A549 (cell line): Measurements from ENCODE around the gene CSRP2. TPM values are rescaled to one million over a fixed set of nuclear protein-coding genes. Genes with fewer than 3 reads are reported as not detected.

Experiments
- ATAC-seq, 2 experiments: fragments of 200-7000 bp in 1 of 2; fragments of >200 bp in 1 of 2; cut with Nextera tagmentation in 1 of 2; cut with Tn5 transposase in 1 of 2; 3 replicates each; pipeline versions ENCODE4 v1.8.0 to v1.9.1; 2018 to 2020; ENCODE audit warnings: mild to moderate bottlenecking in 1 of 2, moderate library complexity in 1 of 2
- CTCF ChIA-PET: fragments of 300-600 bp; sonication (Branson Sonifier 250); formaldehyde crosslinking; extraction: SDS; loops from one replicate; lab custom pipeline; 2021; ENCODE audit warnings: antibody characterized with exemption, inconsistent platforms; lab: Yijun Ruan, JAX
- POLR2A ChIA-PET: fragments of 350-600 bp; formaldehyde crosslinking; extraction: SDS; loops from one replicate; lab custom pipeline; 2021; ENCODE audit warnings: antibody characterized with exemption, inconsistent platforms; lab: Yijun Ruan, JAX
- DNase-seq, 2 experiments: peaks; one replicate each; pipeline versions ENCODE4 v3.0.0 to v3.0.0-alpha.2; 2011 to 2016; ENCODE audit warnings: low read depth in 1 of 2, low spot score in 1 of 2
- FAIRE-seq: peaks from 2 replicates; lab custom pipeline; 2011; peaks lifted over from hg19 to GRCh38; lab: Jason Lieb, UNC
- H3K27ac ChIP-seq, 2 experiments: fragments of >200 bp; sonication (Bioruptor Twin); formaldehyde crosslinking; 3 replicates each; pipeline ENCODE4 v1.5.1; 2016 to 2017
- H3K4me1 ChIP-seq: fragments of >200 bp; sonication (Bioruptor Twin); formaldehyde crosslinking; 3 replicates; pipeline ENCODE4 v1.6.1; 2016
- H3K4me2 ChIP-seq: fragments of >200 bp; sonication (Bioruptor Twin); formaldehyde crosslinking; 3 replicates; pipeline ENCODE4 v1.6.1; 2016
- H3K4me3 ChIP-seq: fragments of >200 bp; sonication (Bioruptor Twin); formaldehyde crosslinking; 3 replicates; pipeline ENCODE4 v1.5.1; 2016
- H3K9me3 ChIP-seq: fragments of >200 bp; sonication (Bioruptor Twin); formaldehyde crosslinking; 3 replicates; pipeline ENCODE4 v1.6.1; 2016
- BCL3 ChIP-seq: fragments of >200 bp; sonication (Bioruptor Twin); formaldehyde crosslinking; IDR thresholded peaks from 3 replicates; pipeline ENCODE4 v1.6.1; 2016
- EHF ChIP-seq: fragments of 250-450 bp; sonication (Bioruptor Pico); IDR thresholded peaks from 2 replicates; pipeline ENCODE4 v1.5.0; 2020; ENCODE audit warnings: mild to moderate bottlenecking
- ESRRA ChIP-seq: fragments of 150-350 bp; IDR thresholded peaks from 2 replicates; pipeline ENCODE4 v1.6.1; 2014; ENCODE audit warnings: mild to moderate bottlenecking, low read length, borderline replicate concordance
- HMGXB4 ChIP-seq: fragments of 250-450 bp; sonication (Bioruptor Pico); IDR thresholded peaks from 2 replicates; pipeline ENCODE4 v1.5.0; 2021; ENCODE audit warnings: mild to moderate bottlenecking, moderate library complexity, borderline replicate concordance
- HOXA7 ChIP-seq: fragments of 250-450 bp; sonication (Bioruptor Pico); IDR thresholded peaks from 2 replicates; pipeline ENCODE4 v1.5.0; 2020; ENCODE audit warnings: mild to moderate bottlenecking, moderate library complexity
- HOXB5 ChIP-seq: fragments of 250-450 bp; sonication (Bioruptor Pico); IDR thresholded peaks from 2 replicates; pipeline ENCODE4 v1.5.0; 2020; ENCODE audit warnings: mild to moderate bottlenecking, moderate library complexity
- JUN ChIP-seq, 2 experiments: fragments of >200 bp; sonication (Bioruptor Twin); formaldehyde crosslinking; IDR thresholded peaks; 2 replicates in 1 of 2; 3 replicates in 1 of 2; pipeline ENCODE4 v1.6.1; 2016 to 2017
- MAFK ChIP-seq: fragments of 450-650 bp; IDR thresholded peaks from 2 replicates; pipeline ENCODE4 v1.6.1; 2014; ENCODE audit not compliant: partially characterized antibody
- MAZ ChIP-seq: fragments of 150-350 bp; IDR thresholded peaks from 2 replicates; pipeline ENCODE4 v1.6.1; 2014; ENCODE audit warnings: antibody characterized with exemption, low read depth, low read length, borderline replicate concordance
- MYC ChIP-seq: IDR thresholded peaks from 2 replicates; pipeline ENCODE4 v1.6.1; 2012; ENCODE audit warnings: mild to moderate bottlenecking, inconsistent platforms, low read length, improper control_type of control experiment, borderline replicate concordance
- NPAS2 ChIP-seq: fragments of 250-450 bp; sonication (Bioruptor Pico); IDR thresholded peaks from 2 replicates; pipeline ENCODE4 v1.8.0; 2022; ENCODE audit warnings: mild to moderate bottlenecking, moderate library complexity, borderline replicate concordance
- NR3C1 ChIP-seq: fragments of >200 bp; sonication (Bioruptor Twin); formaldehyde crosslinking; IDR thresholded peaks from 3 replicates; pipeline ENCODE4 v1.6.1; 2017
- PHF8 ChIP-seq: fragments of 200-600 bp; sonication (generic); IDR thresholded peaks from 2 replicates; pipeline ENCODE4 v1.6.1; 2016; ENCODE audit warnings: low read depth, mild to moderate bottlenecking, antibody characterized with exemption, moderate library complexity, borderline replicate concordance
- POLR2A ChIP-seq: IDR thresholded peaks from 2 replicates; pipeline ENCODE4 v1.6.1; 2012; ENCODE audit warnings: mild to moderate bottlenecking, low read length
- RAD21 ChIP-seq, 2 experiments: fragments of >200 bp in 1 of 2; sonication (Bioruptor Twin) in 1 of 2; formaldehyde crosslinking in 1 of 2; IDR thresholded peaks in 1 of 2; conservative IDR thresholded peaks in 1 of 2; 2 replicates in 1 of 2; 3 replicates in 1 of 2; pipeline ENCODE4 v1.6.1; 2012 to 2018; ENCODE audit warnings: inconsistent platforms in 1 of 2
- RFX5 ChIP-seq: fragments of 450-650 bp; IDR thresholded peaks from 2 replicates; pipeline ENCODE4 v1.7.1; 2014; ENCODE audit warnings: antibody characterized with exemption, mild to moderate bottlenecking, moderate library complexity
- USF2 ChIP-seq: fragments of 450-650 bp; IDR thresholded peaks from 2 replicates; pipeline ENCODE4 v1.6.1; 2014; ENCODE audit warnings: antibody characterized with exemption
- ZC3H11A ChIP-seq: fragments of 450-650 bp; IDR thresholded peaks from 2 replicates; pipeline ENCODE4 v1.6.1; 2014; ENCODE audit warnings: antibody characterized with exemption, mild to moderate bottlenecking
- ZFP36 ChIP-seq: fragments of 450-650 bp; IDR thresholded peaks from 2 replicates; pipeline ENCODE4 v1.6.1; 2014; ENCODE audit warnings: borderline replicate concordance; ENCODE audit not compliant: partially characterized antibody
- WGBS: methylation state at CpG from one replicate; pipeline ENCODE4 v1.1.6; 2017; ENCODE audit errors: missing lambda C conversion rate; 5-methylcytosine and 5-hydroxymethylcytosine counted together
- polyA plus RNA-seq, 4 experiments: library from polyadenylated mRNA; depleted of rRNA in 3 of 4; stranded (reverse); fragments of >200 nt; fragmentation: RNase III in 1 of 4; extraction: RNeasy Plus Mini Kit Qiagen cat#74134 plus additional on column Dnase treatment in 1 of 4; gene quantifications; 2 replicates in 3 of 4; 3 replicates in 1 of 4; pipeline ENCODE4 v1.2.3, GENCODE V29; 2011 to 2017
- TF ChIP-seq, protein P1 (sequence below): fragments of 250-450 bp; sonication (Bioruptor Pico); IDR thresholded peaks from 2 replicates; pipeline ENCODE4 v1.5.0; 2020; ENCODE audit warnings: low read depth, mild to moderate bottlenecking, moderate library complexity
- TF ChIP-seq, protein P2 (sequence below): fragments of 150-350 bp; IDR thresholded peaks from 2 replicates; pipeline ENCODE4 v1.6.1; 2014; ENCODE audit warnings: low read depth, mild to moderate bottlenecking, low read length

Gene CSRP2
- polyA plus RNA-seq, 2 of the 4 experiments (the other 2 are of a cell fraction), result 19.2 to 23.6 TPM

DNA sequence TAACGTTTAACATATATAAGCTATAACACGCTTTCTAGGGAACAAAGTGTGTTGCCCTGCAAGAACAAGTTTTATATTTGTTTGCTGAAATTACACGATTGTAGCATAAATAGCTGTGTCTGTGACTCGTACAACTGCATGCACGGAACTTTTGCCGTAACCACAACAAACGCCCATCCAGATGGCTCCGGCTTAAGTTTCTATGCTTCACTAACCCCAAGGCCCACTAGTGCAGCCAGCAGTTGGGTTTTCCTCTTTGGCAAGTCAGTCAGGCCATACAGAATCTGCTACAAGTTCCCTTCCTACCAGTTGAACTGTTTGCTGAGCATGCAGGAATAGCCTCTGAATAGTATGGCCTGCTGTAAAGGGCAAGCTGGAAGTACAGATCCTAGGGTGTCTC lies 12.1 kb downstream of the CSRP2 start:
- CTCF ChIA-PET, result interaction anchor here (1.5 to 2.7 kb wide), 2 partner anchors 10 to 144 kb away, joined by 5 to 7 read pairs; no protein-coding TSS in a partner anchor
- ATAC-seq, result no peak
- Histone ChIP-seq H3K9me3 (no peaks in the 10 kb centered on the region), H3K27ac (no peak overlapping the region), H3K4me1 (no peaks in the 10 kb centered on the region), H3K4me2 (no peak overlapping the region), H3K4me3 (no peak overlapping the region)
- 90% methylated on average over 8 of the region's 8 CpGs for WGBS
- POLR2A ChIA-PET, result no interaction called here
- DNase-seq, result no peak
- TF ChIP-seq HMGXB4 (CRISPR knock-in tag), result no peak
- no peak for TF ChIP-seq NR3C1
- peak; percentile 9 for TF ChIP-seq MAFK
- TF ChIP-seq POLR2A, result no peak
- TF ChIP-seq JUN (IDR thresholded peaks at IDR 0.05), result no peak
- FAIRE-seq, result no peak

DNA sequence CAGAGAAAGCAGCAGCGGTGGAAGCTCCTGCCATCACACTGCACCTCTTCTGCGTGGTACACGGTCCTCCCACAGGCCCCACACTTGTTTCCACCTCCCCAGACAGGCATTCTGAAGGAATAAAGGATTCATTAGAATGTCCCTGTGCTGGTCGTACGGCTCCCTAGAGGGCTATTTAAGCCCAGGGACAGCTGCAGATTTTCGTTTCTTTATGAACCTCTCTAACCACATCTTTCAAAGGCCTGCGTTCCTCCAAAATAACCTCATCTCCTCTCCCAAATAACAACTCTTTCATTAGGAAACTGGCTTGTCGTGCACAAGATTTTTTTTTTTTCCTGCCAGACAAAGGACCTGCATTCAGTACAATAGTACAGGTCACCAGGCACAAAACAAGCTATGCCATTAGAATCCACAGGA lies 12.7 kb downstream of the CSRP2 start:
- POLR2A ChIA-PET, result interaction anchor here (0.7 to 0.9 kb wide), 2 partner anchors 12 to 13 kb away, joined by 3 read pairs; partner anchors contain the start of gene CSRP2

DNA sequence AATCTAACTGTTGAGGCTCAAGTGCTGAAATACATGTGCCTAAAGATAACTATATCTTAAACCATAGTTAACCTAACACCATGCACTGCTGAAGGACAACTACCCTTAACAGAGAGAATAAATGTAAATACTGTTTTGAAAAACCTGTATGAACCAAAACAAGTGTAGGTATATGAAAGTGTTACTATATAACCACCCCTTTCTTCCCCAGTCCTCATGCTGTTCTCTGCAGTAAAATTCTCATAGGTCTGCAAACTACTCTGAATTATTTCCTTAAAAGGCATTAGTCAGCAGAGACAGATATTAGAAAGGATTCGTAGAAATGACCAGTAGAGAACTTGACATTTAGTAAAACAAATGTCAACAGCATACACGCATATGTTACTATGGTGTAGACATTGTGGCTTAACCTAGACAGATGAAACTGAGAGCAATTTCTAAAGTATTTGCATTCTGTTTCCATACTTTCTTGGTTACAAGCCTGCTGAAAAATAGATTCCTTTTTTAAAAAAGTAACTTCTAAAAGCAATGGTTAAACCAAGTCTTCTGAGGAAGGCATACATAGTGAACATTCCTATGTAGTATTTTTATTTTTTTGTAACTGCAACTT lies 13.9 kb downstream of the CSRP2 start:
- no peak overlapping the region for H3K27ac ChIP-seq
- no peak overlapping the region for H3K4me2 ChIP-seq
- FAIRE-seq (no peak), DNase-seq (no peak), ATAC-seq (no peak)
- TF ChIP-seq, protein P1, sequence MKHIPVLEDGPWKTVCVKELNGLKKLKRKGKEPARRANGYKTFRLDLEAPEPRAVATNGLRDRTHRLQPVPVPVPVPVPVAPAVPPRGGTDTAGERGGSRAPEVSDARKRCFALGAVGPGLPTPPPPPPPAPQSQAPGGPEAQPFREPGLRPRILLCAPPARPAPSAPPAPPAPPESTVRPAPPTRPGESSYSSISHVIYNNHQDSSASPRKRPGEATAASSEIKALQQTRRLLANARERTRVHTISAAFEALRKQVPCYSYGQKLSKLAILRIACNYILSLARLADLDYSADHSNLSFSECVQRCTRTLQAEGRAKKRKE, result no peak
- TF ChIP-seq HMGXB4 (CRISPR knock-in tag), result no peak
- no peak for TF ChIP-seq USF2
- TF ChIP-seq, protein P2, sequence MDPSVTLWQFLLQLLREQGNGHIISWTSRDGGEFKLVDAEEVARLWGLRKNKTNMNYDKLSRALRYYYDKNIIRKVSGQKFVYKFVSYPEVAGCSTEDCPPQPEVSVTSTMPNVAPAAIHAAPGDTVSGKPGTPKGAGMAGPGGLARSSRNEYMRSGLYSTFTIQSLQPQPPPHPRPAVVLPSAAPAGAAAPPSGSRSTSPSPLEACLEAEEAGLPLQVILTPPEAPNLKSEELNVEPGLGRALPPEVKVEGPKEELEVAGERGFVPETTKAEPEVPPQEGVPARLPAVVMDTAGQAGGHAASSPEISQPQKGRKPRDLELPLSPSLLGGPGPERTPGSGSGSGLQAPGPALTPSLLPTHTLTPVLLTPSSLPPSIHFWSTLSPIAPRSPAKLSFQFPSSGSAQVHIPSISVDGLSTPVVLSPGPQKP, result no peak
- no peak for TF ChIP-seq ZC3H11A
- TF ChIP-seq ZFP36, result no peak
- no peak for TF ChIP-seq BCL3
- TF ChIP-seq RFX5, result no peak
- no peak for TF ChIP-seq EHF (CRISPR knock-in tag)
- WGBS, result 84% methylated on average over 2 of the region's 2 CpGs
- ChIA-PET POLR2A (interaction anchor here (0.9 kb wide), 1 partner anchor 13 kb away, joined by 3 read pairs; no protein-coding TSS in a partner anchor), CTCF (interaction anchor here (1.5 to 2.7 kb wide), 3 partner anchors 8 to 146 kb away, joined by 3 to 7 read pairs (median 5); no protein-coding TSS in a partner anchor)
- no peaks in the 10 kb centered on the region for H3K4me1 ChIP-seq
- no peaks in the 10 kb centered on the region for H3K9me3 ChIP-seq
- no peak overlapping the region for H3K4me3 ChIP-seq

More for the DNA sequence above, 12.7 kb downstream of the CSRP2 start:
- H3K4me2 ChIP-seq, result no peak overlapping the region
- FAIRE-seq (no peak), ATAC-seq (no peak), DNase-seq (no peak)
- no peaks in the 10 kb centered on the region for H3K4me1 ChIP-seq
- CTCF ChIA-PET, result interaction anchor here (1.5 to 2.7 kb wide), 2 partner anchors 9 to 145 kb away, joined by 5 to 7 read pairs; no protein-coding TSS in a partner anchor
- no peaks in the 10 kb centered on the region for H3K9me3 ChIP-seq
- TF ChIP-seq BCL3 (no peak), NPAS2 (no peak), HOXA7 (CRISPR knock-in tag) (no peak), ZFP36 (no peak), ESRRA (no peak), RAD21 (conservative IDR thresholded peaks at IDR 0.05 in 1 of 2, IDR thresholded peaks at IDR 0.05 in 1 of 2) (no peak), HOXB5 (CRISPR knock-in tag) (no peak), POLR2A (no peak), MYC (no peak), MAZ (no peak), JUN (IDR thresholded peaks at IDR 0.05) (no peak), PHF8 (no peak)
- no peak overlapping the region for H3K27ac ChIP-seq
- 88% methylated on average over 8 of the region's 8 CpGs for WGBS
- no peak overlapping the region for H3K4me3 ChIP-seq
